WTC11 (cell line): ENCODE data around the gene MUC3A.

Experiments
- JAZF1 ChIP-seq: fragments of 250-450 bp; sonication (Bioruptor Pico); IDR thresholded peaks from 2 replicates; pipeline ENCODE4 v1.9.0; 2021; ENCODE audit warnings: moderate library complexity, mild to moderate bottlenecking, inconsistent platforms
- NR3C1 ChIP-seq: sonication (generic); formaldehyde crosslinking; conservative IDR thresholded peaks from 2 replicates; pipeline ENCODE4 v1.8.1; 2023; ENCODE audit warnings: low read depth, mild to moderate bottlenecking, missing genetic modification reagents
- SMAD3 ChIP-seq: sonication (generic); formaldehyde crosslinking; IDR thresholded peaks from 2 replicates; pipeline ENCODE4 v1.8.0; 2022; ENCODE audit warnings: missing genetic modification reagents, mild to moderate bottlenecking, borderline replicate concordance
- TEAD4 ChIP-seq: sonication (generic); formaldehyde crosslinking; IDR thresholded peaks from 2 replicates; pipeline ENCODE4 v1.8.0; 2022; ENCODE audit warnings: mild to moderate bottlenecking, missing genetic modification reagents
- ZNF416 ChIP-seq: fragments of 250-450 bp; sonication (Bioruptor Pico); IDR thresholded peaks from 2 replicates; pipeline ENCODE4 v1.9.0; 2021; ENCODE audit warnings: mild to moderate bottlenecking, inconsistent platforms
- TF ChIP-seq, protein P1 (sequence below): sonication (generic); formaldehyde crosslinking; IDR thresholded peaks from 2 replicates; pipeline ENCODE4 v1.8.0; 2022; ENCODE audit warnings: mild to moderate bottlenecking, missing genetic modification reagents
- TF ChIP-seq, protein P2 (sequence below): sonication (generic); formaldehyde crosslinking; IDR thresholded peaks from 2 replicates; pipeline ENCODE4 v1.8.1; 2022; ENCODE audit warnings: low read depth, mild to moderate bottlenecking, moderate library complexity, missing genetic modification reagents, borderline replicate concordance

- TF ChIP-seq TEAD4 (CRISPR knock-in tag): no peak
- no peak for TF ChIP-seq SMAD3 (CRISPR knock-in tag)
- TF ChIP-seq, protein P1, sequence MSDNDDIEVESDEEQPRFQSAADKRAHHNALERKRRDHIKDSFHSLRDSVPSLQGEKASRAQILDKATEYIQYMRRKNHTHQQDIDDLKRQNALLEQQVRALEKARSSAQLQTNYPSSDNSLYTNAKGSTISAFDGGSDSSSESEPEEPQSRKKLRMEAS (CRISPR knock-in tag): no peak
- TF ChIP-seq ZNF416 (CRISPR knock-in tag): no peak
- TF ChIP-seq NR3C1 (CRISPR knock-in tag): no peak
- no peak for TF ChIP-seq JAZF1
- TF ChIP-seq, protein P2, sequence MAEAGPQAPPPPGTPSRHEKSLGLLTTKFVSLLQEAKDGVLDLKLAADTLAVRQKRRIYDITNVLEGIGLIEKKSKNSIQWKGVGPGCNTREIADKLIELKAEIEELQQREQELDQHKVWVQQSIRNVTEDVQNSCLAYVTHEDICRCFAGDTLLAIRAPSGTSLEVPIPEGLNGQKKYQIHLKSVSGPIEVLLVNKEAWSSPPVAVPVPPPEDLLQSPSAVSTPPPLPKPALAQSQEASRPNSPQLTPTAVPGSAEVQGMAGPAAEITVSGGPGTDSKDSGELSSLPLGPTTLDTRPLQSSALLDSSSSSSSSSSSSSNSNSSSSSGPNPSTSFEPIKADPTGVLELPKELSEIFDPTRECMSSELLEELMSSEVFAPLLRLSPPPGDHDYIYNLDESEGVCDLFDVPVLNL (CRISPR knock-in tag): no peak
Measured at GRCh38 chr7:100963386-100963785, 14.1 kb downstream of the MUC3A start.
